ENCODE results near the gene RIMS4.

RIMS4 gene

GRCh38 chr20:44714102-44714700 lies 96.1 kb downstream of the RIMS4 start:
- H3K4me3 ChIP-seq (ENCODE audit: low read length) = no peak overlapping the region
- no peaks in the 10 kb centered on the region for H3K4me1 ChIP-seq (ENCODE audit: control insufficient read depth, low read length)
- no peaks in the 10 kb centered on the region for H3K9me2 ChIP-seq (replicated peaks; ENCODE audit: control insufficient read depth, low read length)
- no peak overlapping the region for H3K27ac ChIP-seq (ENCODE audit: low read depth, low read length)
- no peak overlapping the region for H3K4me2 ChIP-seq (ENCODE audit: low read length)
- H3F3A ChIP-seq (ENCODE audit: control insufficient read depth, insufficient read depth) = no peaks in the 10 kb centered on the region
- no peaks in the 10 kb centered on the region for H3K79me2 ChIP-seq (ENCODE audit: control insufficient read depth, low read length)
- TF ChIP-seq CTCF (IDR thresholded peaks at IDR 0.05; ENCODE audit: low read depth, low read length, poor library complexity, severe bottlenecking) (no peak), EZH2phosphoT487 (IDR thresholded peaks at IDR 0.05; ENCODE audit: borderline replicate concordance, low read length) (no peak)
- H4K20me1 ChIP-seq (ENCODE audit: control insufficient read depth, insufficient read depth, low read depth, low read length) = no peaks in the 10 kb centered on the region
- peaks cover 6% of the 10 kb centered on the region; the same call in 1 of the 2 replicates for H3K27me3 ChIP-seq (ENCODE audit: control insufficient read depth, low read length)
- H3K36me3 ChIP-seq (ENCODE audit: control insufficient read depth, low read length) = no peaks in the 10 kb centered on the region
- no peaks in the 10 kb centered on the region for H3K9me3 ChIP-seq (ENCODE audit: control insufficient read depth, insufficient read depth, low read length)

- Histone ChIP-seq H3F3A (ENCODE audit: control insufficient read depth, insufficient read depth) (no peaks in the 10 kb centered on the region), H3K9me2 (replicated peaks; ENCODE audit: control insufficient read depth, low read length) (no peaks in the 10 kb centered on the region), H3K27ac (ENCODE audit: low read depth, low read length) (no peak overlapping the region), H3K4me2 (ENCODE audit: low read length) (no peak overlapping the region), H3K4me1 (ENCODE audit: control insufficient read depth, low read length) (no peaks in the 10 kb centered on the region), H3K4me3 (ENCODE audit: low read length) (no peak overlapping the region), H4K20me1 (ENCODE audit: control insufficient read depth, insufficient read depth, low read depth, low read length) (no peaks in the 10 kb centered on the region), H3K36me3 (ENCODE audit: control insufficient read depth, low read length) (no peaks in the 10 kb centered on the region), H3K27me3 (ENCODE audit: control insufficient read depth, low read length) (peaks cover 6% of the 10 kb centered on the region; the same call in 1 of the 2 replicates), H3K9me3 (ENCODE audit: control insufficient read depth, insufficient read depth, low read length) (no peaks in the 10 kb centered on the region), H3K79me2 (ENCODE audit: control insufficient read depth, low read length) (no peaks in the 10 kb centered on the region)
- TF ChIP-seq EZH2phosphoT487 (IDR thresholded peaks at IDR 0.05; ENCODE audit: borderline replicate concordance, low read length) = no peak
- TF ChIP-seq CTCF (IDR thresholded peaks at IDR 0.05; ENCODE audit: low read depth, low read length, poor library complexity, severe bottlenecking) = no peak
These were observed 99.1 kb downstream of the RIMS4 start for GRCh38 chr20:44711237-44711636.

GRCh38 chr20:44709797-44710196 lies 100.5 kb downstream of the RIMS4 start:
- H3F3A ChIP-seq (ENCODE audit: control insufficient read depth, insufficient read depth) = no peaks in the 10 kb centered on the region
- peaks cover 6% of the 10 kb centered on the region; the same call in 1 of the 2 replicates for H3K27me3 ChIP-seq (ENCODE audit: control insufficient read depth, low read length)
- no peaks in the 10 kb centered on the region for H4K20me1 ChIP-seq (ENCODE audit: control insufficient read depth, insufficient read depth, low read depth, low read length)
- H3K4me1 ChIP-seq (ENCODE audit: control insufficient read depth, low read length) = no peaks in the 10 kb centered on the region
- no peaks in the 10 kb centered on the region for H3K9me3 ChIP-seq (ENCODE audit: control insufficient read depth, insufficient read depth, low read length)
- H3K9me2 ChIP-seq (replicated peaks; ENCODE audit: control insufficient read depth, low read length) = no peaks in the 10 kb centered on the region
- H3K4me2 ChIP-seq (ENCODE audit: low read length) = no peak overlapping the region
- TF ChIP-seq CTCF (IDR thresholded peaks at IDR 0.05; ENCODE audit: low read depth, low read length, poor library complexity, severe bottlenecking) (no peak), EZH2phosphoT487 (IDR thresholded peaks at IDR 0.05; ENCODE audit: borderline replicate concordance, low read length) (no peak)
- no peaks in the 10 kb centered on the region for H3K79me2 ChIP-seq (ENCODE audit: control insufficient read depth, low read length)
- H3K27ac ChIP-seq (ENCODE audit: low read depth, low read length) = no peak overlapping the region
- no peaks in the 10 kb centered on the region for H3K36me3 ChIP-seq (ENCODE audit: control insufficient read depth, low read length)
- no peak overlapping the region for H3K4me3 ChIP-seq (ENCODE audit: low read length)

All from DOHH2 (cell line).